Endothelial cell (in vitro differentiated cells): ENCODE measurements around the gene CHPF. TPM values are rescaled to one million over a fixed set of nuclear protein-coding genes. Genes with fewer than 3 reads are reported as not detected.

Experiments used
- DNase-seq: peaks from one replicate; pipeline ENCODE4 v3.0.0; 2021; ENCODE audit warnings: low spot score
- H3K27ac Mint-ChIP-seq: one replicate; pipeline ENCODE4 v1.8.0; 2021; ENCODE audit warnings: mixed read lengths, inconsistent platforms; ENCODE audit not compliant: unreplicated experiment
- H3K27me3 Mint-ChIP-seq: one replicate; pipeline ENCODE4 v1.8.0; 2021; ENCODE audit warnings: mild to moderate bottlenecking, moderate library complexity, mixed read lengths, inconsistent platforms; ENCODE audit not compliant: unreplicated experiment
- H3K36me3 Mint-ChIP-seq: one replicate; pipeline ENCODE4 v1.8.0; 2021; ENCODE audit warnings: mild to moderate bottlenecking, low read depth, mixed read lengths, inconsistent platforms; ENCODE audit not compliant: unreplicated experiment
- H3K4me1 Mint-ChIP-seq: one replicate; pipeline ENCODE4 v1.8.0; 2021; ENCODE audit warnings: mild to moderate bottlenecking, mixed read lengths, inconsistent platforms; ENCODE audit not compliant: unreplicated experiment
- H3K4me3 Mint-ChIP-seq: one replicate; pipeline ENCODE4 v1.8.0; 2021; ENCODE audit warnings: mild to moderate bottlenecking, mixed read lengths, inconsistent platforms; ENCODE audit not compliant: unreplicated experiment
- H3K9me3 Mint-ChIP-seq: one replicate; pipeline ENCODE4 v1.8.0; 2021; ENCODE audit warnings: mixed read lengths, inconsistent platforms; ENCODE audit not compliant: unreplicated experiment
- CTCF ChIP-seq: fragments of 200-600 bp; sonication (generic); IDR thresholded peaks from one replicate; pipeline ENCODE4 v1.5.0; 2021; ENCODE audit warnings: antibody characterized with exemption; ENCODE audit not compliant: unreplicated experiment
- total RNA-seq: library from RNA; stranded (reverse); fragmentation: NEBNext Ultra II Directional; extraction: Animal tissue kit (Norgen Biotek cat#: 25700); gene quantifications from one replicate; pipeline ENCODE4 v1.2.1, GENCODE V29; 2021; ENCODE audit not compliant: unreplicated experiment

Gene CHPF
- total RNA-seq, 1 donor from 2014 or later = 4.1 TPM

GRCh38 chr2:219498280-219499057 is 45.1 kb downstream of the CHPF start, which contains the start of gene GMPPA:
TSS of gene GMPPA (plus strand) at chr2:219498891. CDS start at chr2:219499976, 1,085 bp downstream.
- peak; percentile 92 for DNase-seq
- Mint-ChIP-seq H3K36me3 (peaks cover 6% of the 10 kb centered on the region), H3K9me3 (no peaks in the 10 kb centered on the region), H3K4me3 (peak within 1 kb of the TSS; percentile 92), H3K27me3 (peaks cover 26% of the 10 kb centered on the region), H3K27ac (peak within 1 kb of the TSS; percentile 22), H3K4me1 (peaks cover 47% of the 10 kb centered on the region)
- TF ChIP-seq CTCF = no peak

- Mint-ChIP-seq H3K9me3 (no peaks in the 10 kb centered on the region), H3K4me3 (peak overlapping the region; percentile 92), H3K27me3 (peaks cover 28% of the 10 kb centered on the region), H3K4me1 (peaks cover 43% of the 10 kb centered on the region), H3K36me3 (peaks cover 4% of the 10 kb centered on the region), H3K27ac (peak overlapping the region; percentile 48)
- no peak for TF ChIP-seq CTCF
- peak; percentile 65 for DNase-seq
Measured at GRCh38 chr2:219497495-219498279, 45.9 kb downstream of the CHPF start.

GRCh38 chr2:219496825-219497494 is 46.6 kb downstream of the CHPF start:
- TF ChIP-seq CTCF = no peak
- peaks cover 30% of the 10 kb centered on the region for H3K27me3 Mint-ChIP-seq
- peaks cover 4% of the 10 kb centered on the region for H3K36me3 Mint-ChIP-seq
- no peak for DNase-seq
- no peak overlapping the region for H3K27ac Mint-ChIP-seq
- H3K4me3 Mint-ChIP-seq = peak overlapping the region; percentile 65
- no peaks in the 10 kb centered on the region for H3K9me3 Mint-ChIP-seq
- H3K4me1 Mint-ChIP-seq = peaks cover 36% of the 10 kb centered on the region

- Mint-ChIP-seq H3K36me3 (peaks cover 4% of the 10 kb centered on the region), H3K4me1 (peaks cover 30% of the 10 kb centered on the region), H3K4me3 (no peak overlapping the region), H3K9me3 (no peaks in the 10 kb centered on the region), H3K27ac (no peak overlapping the region), H3K27me3 (peaks cover 31% of the 10 kb centered on the region)
- no peak for TF ChIP-seq CTCF
- DNase-seq = no peak
Measured at GRCh38 chr2:219496247-219496824, 47.3 kb downstream of the CHPF start.
